K562 (cell line): ENCODE results near the gene AREL1. TPM values are rescaled to one million over a fixed set of nuclear protein-coding genes. Genes with fewer than 3 reads are reported as not detected.

Experiments used
- REST ChIP-seq, 2 experiments: fragments of 450-650 bp; formaldehyde crosslinking in 1 of 2; IDR thresholded peaks; 2 replicates each; pipeline versions ENCODE4 v1.4.0 to v1.6.1; 2014 to 2020; ENCODE audit warnings: mild to moderate bottlenecking in 2 of 2, borderline replicate concordance in 1 of 2, low read depth in 1 of 2
- ZBTB34 ChIP-seq: fragments of 250-450 bp; sonication (Bioruptor Pico); IDR thresholded peaks from 2 replicates; pipeline ENCODE4 v1.8.0; 2021; ENCODE audit warnings: mild to moderate bottlenecking, moderate library complexity
- polyA plus RNA-seq, 8 experiments: library from polyadenylated mRNA; depleted of rRNA in 4 of 8; stranded (reverse) in 5 of 8; unstranded in 3 of 8; fragments of >200 nt; fragmentation: Nextera tagmentation in 2 of 8; fragmentation: Illumina TruSeq in 1 of 8; extraction: Ambion mirVana in 2 of 8; extraction: Trizol in 1 of 8; gene quantifications; 2 replicates each; pipeline versions ENCODE4 v1.2.1 to v1.2.3, GENCODE V29; 2011 to 2014; ENCODE audit warnings: inconsistent platforms in 1 of 8, missing spikeins in 1 of 8
- total RNA-seq, 7 experiments: library from RNA; depleted of rRNA in 6 of 7; stranded (reverse); fragments of >200 nt in 6 of 7; fragmentation: Illumina TruSeq in 2 of 7; extraction: Trizol in 2 of 7; gene quantifications; 2 replicates each; pipeline versions ENCODE4 v1.2.1 to v1.2.3, GENCODE V29; 2011 to 2021; ENCODE audit warnings: low replicate concordance in 1 of 7

Gene AREL1
- total and polyA plus RNA-seq, 9 of the 15 experiments (the other 6 are each of a cell fraction or from before 2014, with no cell fraction given), result 6.0 to 24.8 (median 16.6) TPM

- TF ChIP-seq ZBTB34 (CRISPR knock-in tag), result no peak
- 0 out of 2 replicates have a peak, but pooled peaks have one; percentile 20 for TF ChIP-seq REST (IDR thresholded peaks at IDR 0.05; ENCODE audit: borderline replicate concordance)
- no peak for TF ChIP-seq REST (CRISPR knock-in tag; IDR thresholded peaks at IDR 0.05; ENCODE audit: low read depth)
Observed at GRCh38 chr14:74756326-74756725, 43.4 kb upstream of the AREL1 start (continued).
